Duodenal mucosa (tissue), 2 donors: ENCODE data around the gene SCARB1.

ENCODE experiments used
- H3K27ac ChIP-seq: one replicate; pipeline ENCODE4 v1.7.0; 2013; ENCODE audit warnings: low read depth, low read length
- H3K27me3 ChIP-seq, 2 donors: one replicate each; pipeline ENCODE4 v1.7.0; 2013; ENCODE audit warnings: low read length in 2 of 2, control low read depth in 1 of 2; ENCODE audit not compliant: insufficient read depth in 2 of 2, control insufficient read depth in 1 of 2
- H3K36me3 ChIP-seq, 2 donors: one replicate each; pipeline ENCODE4 v1.7.0; 2013; ENCODE audit warnings: low read length in 2 of 2, control low read depth in 1 of 2; ENCODE audit not compliant: insufficient read depth in 2 of 2, control insufficient read depth in 1 of 2
- H3K4me1 ChIP-seq, 2 donors: one replicate each; pipeline ENCODE4 v1.7.0; 2013; ENCODE audit warnings: low read length in 2 of 2, control low read depth in 1 of 2; ENCODE audit not compliant: insufficient read depth in 2 of 2, control insufficient read depth in 1 of 2
- H3K4me3 ChIP-seq, 2 donors: one replicate each; pipeline ENCODE4 v1.7.0; 2013; ENCODE audit warnings: low read length in 2 of 2, low read depth in 1 of 2
- H3K9ac ChIP-seq, 2 donors: one replicate each; pipeline ENCODE4 v1.7.0; 2013; ENCODE audit warnings: low read length in 2 of 2, low read depth in 1 of 2
- H3K9me3 ChIP-seq, 2 donors: one replicate each; pipeline ENCODE4 v1.7.0; 2013; ENCODE audit warnings: low read length in 2 of 2, control low read depth in 1 of 2; ENCODE audit not compliant: control insufficient read depth in 1 of 2

SCARB1 gene

DNA sequence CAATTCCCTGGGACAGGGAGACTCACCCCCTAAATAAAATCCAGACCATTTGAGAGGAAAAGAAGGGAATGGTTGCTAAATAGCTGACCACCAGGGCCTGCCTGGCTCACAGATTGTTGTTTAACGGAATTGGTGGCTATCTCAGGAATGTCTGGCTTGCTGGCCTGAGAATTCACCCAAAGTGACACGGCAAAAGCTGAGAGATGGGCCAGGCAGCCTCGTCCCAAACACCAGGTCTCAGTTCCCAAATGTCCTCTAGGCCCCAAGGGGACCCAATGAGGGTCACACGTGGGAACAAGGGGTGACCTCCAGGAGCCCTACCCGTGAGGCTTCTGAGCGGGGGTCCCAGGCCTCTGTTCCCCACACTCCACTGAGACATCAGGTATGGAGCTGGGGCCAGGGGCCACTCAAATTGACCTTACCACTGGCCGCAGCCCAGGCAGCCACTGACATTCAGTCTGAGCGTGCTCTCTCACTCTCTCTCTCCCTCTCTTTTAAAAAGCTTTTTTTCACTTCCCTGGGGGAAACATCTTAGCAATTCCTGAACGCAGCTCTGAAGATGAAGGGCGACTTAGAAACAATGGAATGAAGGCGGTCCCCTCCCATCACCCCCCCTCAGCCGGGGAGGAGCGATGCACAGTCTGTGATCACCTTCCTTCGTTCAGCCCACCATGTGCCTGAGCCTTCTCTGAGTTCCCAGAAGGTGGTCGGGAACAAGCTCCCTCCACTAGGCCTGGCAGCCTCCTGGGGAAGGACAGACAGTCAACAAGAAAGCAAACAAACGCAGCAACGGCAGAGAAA, 131.2 kb downstream of the SCARB1 start:
- Histone ChIP-seq H3K4me1 (peaks cover 0 to 1% of the 10 kb centered on the region in 2 donors), H3K4me3 (no peak overlapping the region), H3K27me3 (no peaks in the 10 kb centered on the region), H3K9ac (no peak overlapping the region), H3K27ac (no peak overlapping the region), H3K9me3 (no peaks in the 10 kb centered on the region), H3K36me3 (no peaks in the 10 kb centered on the region)

DNA sequence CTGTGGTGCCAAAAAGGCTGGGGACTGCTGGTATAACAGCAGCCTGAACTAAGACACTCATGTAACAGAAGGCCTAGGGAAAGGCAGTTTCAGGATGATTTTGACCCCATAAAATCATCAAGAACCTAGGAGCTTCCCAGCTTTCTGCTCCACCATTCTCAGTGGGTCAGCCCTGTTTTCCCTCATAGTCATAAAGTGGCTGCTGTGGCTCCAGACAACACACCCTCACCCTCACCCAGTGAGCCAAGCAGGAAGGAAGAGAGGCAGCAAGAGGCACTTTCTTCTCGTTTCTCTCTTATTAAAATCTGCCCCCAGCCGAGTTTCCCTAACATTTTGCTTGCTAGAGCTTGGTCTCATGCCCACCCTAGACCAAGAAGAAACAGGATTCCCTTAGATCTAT, 131.8 kb downstream of the SCARB1 start:
- no peaks in the 10 kb centered on the region for H3K27me3 ChIP-seq
- H3K9ac ChIP-seq, result no peak overlapping the region
- no peak overlapping the region for H3K4me3 ChIP-seq
- no peak overlapping the region for H3K27ac ChIP-seq
- H3K36me3 ChIP-seq, result no peaks in the 10 kb centered on the region
- H3K4me1 ChIP-seq, result peaks cover 0 to 7% of the 10 kb centered on the region in 2 donors
- H3K9me3 ChIP-seq, result no peaks in the 10 kb centered on the region

DNA sequence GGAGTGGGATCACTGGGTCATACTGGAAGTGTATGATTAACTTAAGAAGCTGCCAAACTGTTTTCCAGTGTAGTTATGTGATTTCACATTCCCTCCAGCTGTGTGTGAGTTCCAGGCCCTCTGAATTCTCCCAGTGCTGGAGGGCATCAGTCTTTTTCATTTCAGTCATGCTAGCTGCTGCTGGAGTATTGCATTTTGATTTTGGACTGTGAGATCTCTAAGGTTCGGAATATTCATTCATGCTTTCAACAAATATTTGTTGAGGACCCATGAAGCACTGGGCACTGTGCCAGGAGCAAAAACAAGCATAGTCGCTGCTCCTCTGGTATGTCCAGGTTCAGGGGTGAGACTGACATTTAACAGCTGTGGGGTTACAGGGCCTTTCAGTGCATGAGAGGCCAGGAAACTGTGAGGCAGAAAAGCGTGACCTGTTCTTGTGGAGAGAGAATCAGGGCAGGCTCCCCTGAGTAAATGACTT, 133.2 kb downstream of the SCARB1 start:
- no peak overlapping the region for H3K27ac ChIP-seq
- H3K4me3 ChIP-seq, result no peak overlapping the region
- no peaks in the 10 kb centered on the region for H3K36me3 ChIP-seq
- H3K27me3 ChIP-seq, result no peaks in the 10 kb centered on the region
- no peaks in the 10 kb centered on the region for H3K9me3 ChIP-seq
- H3K4me1 ChIP-seq, result peaks cover 0 to 8% of the 10 kb centered on the region in 2 donors
- no peak overlapping the region for H3K9ac ChIP-seq

GRCh38 chr12:124727922-124728321, 135.7 kb downstream of the SCARB1 start:
- Histone ChIP-seq H3K27me3 (no peaks in the 10 kb centered on the region), H3K9me3 (no peaks in the 10 kb centered on the region), H3K4me3 (no peak overlapping the region), H3K36me3 (no peaks in the 10 kb centered on the region), H3K9ac (no peak overlapping the region), H3K27ac (no peak overlapping the region), H3K4me1 (peaks cover 0 to 8% of the 10 kb centered on the region in 2 donors)

- H3K4me1 ChIP-seq, result peaks cover 0 to 8% of the 10 kb centered on the region in 2 donors
- H3K4me3 ChIP-seq, result no peak overlapping the region
- H3K9me3 ChIP-seq, result no peaks in the 10 kb centered on the region
- H3K27me3 ChIP-seq, result no peaks in the 10 kb centered on the region
- no peak overlapping the region for H3K27ac ChIP-seq
- H3K36me3 ChIP-seq, result no peaks in the 10 kb centered on the region
- no peak overlapping the region for H3K9ac ChIP-seq
Observed at GRCh38 chr12:124727264-124727800, 136.3 kb downstream of the SCARB1 start.
